Breast epithelium (tissue), 3 donors: ENCODE results near the gene MARCHF9.

Experiments used
- POLR2A ChIP-seq: fragments of 450-650 bp; IDR thresholded peaks from one replicate; pipeline ENCODE4 v1.6.1; 2016; ENCODE audit warnings: antibody characterized with exemption, mild to moderate bottlenecking, moderate library complexity
- POLR2AphosphoS5 ChIP-seq, 3 donors: sonication (generic); formaldehyde crosslinking; IDR thresholded peaks; one replicate each; pipeline ENCODE4 v1.6.1; 2017; ENCODE audit warnings: antibody characterized with exemption in 3 of 3
- TF ChIP-seq, protein P1 (sequence below), 3 donors: fragments of 450-650 bp; IDR thresholded peaks; one replicate each; pipeline ENCODE4 v1.5.1; 2016 to 2017; ENCODE audit warnings: antibody characterized with exemption in 3 of 3, mild to moderate bottlenecking in 3 of 3, moderate library complexity in 3 of 3

DNA sequence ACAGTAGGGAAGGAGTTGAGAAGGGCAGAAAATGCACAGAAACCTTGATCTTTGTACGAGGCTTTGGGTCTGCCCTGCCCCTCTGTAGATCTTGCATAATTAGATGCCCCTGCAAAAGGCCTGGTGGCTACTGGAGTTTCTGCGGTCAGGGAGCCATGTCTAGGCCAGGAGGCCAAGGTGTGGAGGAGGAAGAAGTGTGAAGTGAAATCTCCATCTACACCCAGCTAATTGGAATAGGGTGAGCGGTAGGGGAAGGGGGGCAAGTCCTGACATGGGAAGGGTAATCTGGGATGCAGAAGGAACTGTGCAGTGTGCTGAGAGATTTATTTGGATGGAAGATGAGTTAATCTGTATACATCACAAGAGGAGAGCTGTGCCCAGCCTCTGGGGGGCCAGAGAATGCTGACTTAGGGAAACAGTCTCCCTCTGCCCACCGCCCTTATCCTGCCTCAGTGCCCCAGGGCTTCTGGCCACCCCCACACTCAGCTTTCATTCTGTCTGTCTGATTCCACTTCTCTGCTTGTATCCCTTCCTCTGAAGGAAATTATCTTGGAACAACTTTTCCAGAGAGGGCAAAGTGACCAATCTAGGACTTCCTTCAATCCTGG is 6.6 kb downstream of the MARCHF9 start:
- TF ChIP-seq, protein P1, sequence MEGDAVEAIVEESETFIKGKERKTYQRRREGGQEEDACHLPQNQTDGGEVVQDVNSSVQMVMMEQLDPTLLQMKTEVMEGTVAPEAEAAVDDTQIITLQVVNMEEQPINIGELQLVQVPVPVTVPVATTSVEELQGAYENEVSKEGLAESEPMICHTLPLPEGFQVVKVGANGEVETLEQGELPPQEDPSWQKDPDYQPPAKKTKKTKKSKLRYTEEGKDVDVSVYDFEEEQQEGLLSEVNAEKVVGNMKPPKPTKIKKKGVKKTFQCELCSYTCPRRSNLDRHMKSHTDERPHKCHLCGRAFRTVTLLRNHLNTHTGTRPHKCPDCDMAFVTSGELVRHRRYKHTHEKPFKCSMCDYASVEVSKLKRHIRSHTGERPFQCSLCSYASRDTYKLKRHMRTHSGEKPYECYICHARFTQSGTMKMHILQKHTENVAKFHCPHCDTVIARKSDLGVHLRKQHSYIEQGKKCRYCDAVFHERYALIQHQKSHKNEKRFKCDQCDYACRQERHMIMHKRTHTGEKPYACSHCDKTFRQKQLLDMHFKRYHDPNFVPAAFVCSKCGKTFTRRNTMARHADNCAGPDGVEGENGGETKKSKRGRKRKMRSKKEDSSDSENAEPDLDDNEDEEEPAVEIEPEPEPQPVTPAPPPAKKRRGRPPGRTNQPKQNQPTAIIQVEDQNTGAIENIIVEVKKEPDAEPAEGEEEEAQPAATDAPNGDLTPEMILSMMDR (IDR thresholded peaks at IDR 0.05), result no peak
- TF ChIP-seq POLR2A (no peak), POLR2AphosphoS5 (IDR thresholded peaks at IDR 0.05) (no peak)
